ENCODE results near the gene BRAP. TPM values are rescaled to one million over a fixed set of nuclear protein-coding genes. Genes with fewer than 3 reads are reported as not detected.

BRAP gene
- polyA plus RNA-seq, 1 of the 3 experiments (the other 2 are of a cell fraction) = 11.4 TPM

DNA sequence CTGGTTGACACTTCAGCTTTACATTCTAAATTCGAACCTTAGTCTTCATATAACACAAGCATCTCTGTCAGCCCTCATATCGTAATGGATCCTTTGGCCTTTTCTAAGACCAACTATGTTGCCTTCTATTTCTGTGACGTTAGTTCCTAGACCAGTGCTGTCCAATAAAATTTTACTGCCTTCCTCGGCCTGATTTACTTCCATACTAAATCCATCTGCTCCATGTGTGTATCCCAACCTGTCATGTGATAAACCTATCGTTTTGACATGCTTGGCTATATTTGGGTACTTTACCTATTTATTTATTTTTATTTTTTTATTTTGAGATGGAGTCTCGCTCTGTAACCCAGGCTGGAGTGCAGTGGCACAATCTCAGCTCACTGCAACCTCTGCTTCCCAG lies 20.4 kb upstream of the BRAP start:
- DNase-seq = no peak
- H3K4me2 ChIP-seq = no peak overlapping the region
- H3K79me2 ChIP-seq (ENCODE audit: insufficient read depth) = no peaks in the 10 kb centered on the region
- H2AFZ ChIP-seq (ENCODE audit: low read depth) = no peak overlapping the region
- H3K9ac ChIP-seq = no peak overlapping the region
- no peaks in the 10 kb centered on the region for H3K9me3 ChIP-seq
- H3K27ac ChIP-seq (ENCODE audit: low read depth in 2 of 2, low read length in 1 of 2) = no peak overlapping the region
- H3K9me2 ChIP-seq = no peaks in the 10 kb centered on the region
- H3K4me3 ChIP-seq (ENCODE audit: low read depth in 2 of 2, low read length in 1 of 2) = no peak overlapping the region
- POLR2A ChIA-PET = no interaction called here
- H3K4me1 ChIP-seq (ENCODE audit: control insufficient read depth in 1 of 2, insufficient read depth in 2 of 2, low read depth in 1 of 2, low read length in 1 of 2) = no peaks in the 10 kb centered on the region
- H3K27me3 ChIP-seq (ENCODE audit: insufficient read depth) = no peaks in the 10 kb centered on the region
- CTCF ChIA-PET = interaction anchor here (1.0 to 1.2 kb wide), 2 partner anchors 13 to 107 kb away, joined by 3 read pairs; no protein-coding TSS in a partner anchor
- no peaks in the 10 kb centered on the region for H4K20me1 ChIP-seq (ENCODE audit: insufficient read depth)
- H3K36me3 ChIP-seq (replicated peaks in 1 of 2; ENCODE audit: control insufficient read depth in 1 of 2, insufficient read depth in 2 of 2, low read length in 1 of 2) = peaks cover 37 to 51% of the 10 kb centered on the region in 2 experiments
- 94% methylated on average over 6 of the region's 6 CpGs for WGBS (ENCODE audit: low lambda C conversion rate)
- no peaks in the 10 kb centered on the region for H3F3A ChIP-seq (replicated peaks; ENCODE audit: insufficient read depth)
- TF ChIP-seq MEF2A (IDR thresholded peaks at IDR 0.05; ENCODE audit: borderline replicate concordance, low read depth) = no peak
- TF ChIP-seq ELF1 (IDR thresholded peaks at IDR 0.05) = no peak
- no peak for TF ChIP-seq RFX5 (IDR thresholded peaks at IDR 0.05; ENCODE audit: low read length)
- no peak for TF ChIP-seq CHD2 (IDR thresholded peaks at IDR 0.05; ENCODE audit: low read length, partially characterized antibody)
- TF ChIP-seq MXI1 (IDR thresholded peaks at IDR 0.05; ENCODE audit: low read depth, low read length) = no peak
- TF ChIP-seq GATA2 (CRISPR knock-in tag; IDR thresholded peaks at IDR 0.05) = no peak
- TF ChIP-seq NFIC (IDR thresholded peaks at IDR 0.05; ENCODE audit: borderline replicate concordance) = no peak
- TF ChIP-seq, protein P1, sequence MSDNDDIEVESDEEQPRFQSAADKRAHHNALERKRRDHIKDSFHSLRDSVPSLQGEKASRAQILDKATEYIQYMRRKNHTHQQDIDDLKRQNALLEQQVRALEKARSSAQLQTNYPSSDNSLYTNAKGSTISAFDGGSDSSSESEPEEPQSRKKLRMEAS (IDR thresholded peaks at IDR 0.05; ENCODE audit: low read depth) = no peak

DNA sequence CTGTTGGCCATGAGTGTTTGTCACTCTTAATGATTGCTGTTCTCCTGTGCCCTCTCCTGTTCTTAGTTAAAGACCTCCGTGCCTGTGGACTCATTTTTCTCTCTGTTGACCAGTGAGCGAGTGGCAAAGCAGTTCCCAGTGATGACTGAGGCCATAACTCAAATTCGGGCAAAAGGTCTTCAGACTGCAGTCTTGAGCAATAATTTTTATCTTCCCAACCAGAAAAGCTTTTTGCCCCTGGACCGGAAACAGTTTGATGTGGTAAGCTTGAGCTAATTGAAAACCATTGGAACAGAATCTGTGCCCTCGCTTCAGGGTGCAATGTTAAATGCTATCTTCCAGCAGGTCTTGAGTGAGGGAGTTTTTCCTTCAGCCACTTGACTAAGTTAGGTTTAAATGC lies 19.9 kb upstream of the BRAP start:
- DNase-seq = no peak
- no peak overlapping the region for H3K4me2 ChIP-seq
- H3F3A ChIP-seq (replicated peaks; ENCODE audit: insufficient read depth) = no peaks in the 10 kb centered on the region
- no peaks in the 10 kb centered on the region for H3K27me3 ChIP-seq (ENCODE audit: insufficient read depth)
- no peaks in the 10 kb centered on the region for H4K20me1 ChIP-seq (ENCODE audit: insufficient read depth)
- no peaks in the 10 kb centered on the region for H3K79me2 ChIP-seq (ENCODE audit: insufficient read depth)
- TF ChIP-seq, protein P2, sequence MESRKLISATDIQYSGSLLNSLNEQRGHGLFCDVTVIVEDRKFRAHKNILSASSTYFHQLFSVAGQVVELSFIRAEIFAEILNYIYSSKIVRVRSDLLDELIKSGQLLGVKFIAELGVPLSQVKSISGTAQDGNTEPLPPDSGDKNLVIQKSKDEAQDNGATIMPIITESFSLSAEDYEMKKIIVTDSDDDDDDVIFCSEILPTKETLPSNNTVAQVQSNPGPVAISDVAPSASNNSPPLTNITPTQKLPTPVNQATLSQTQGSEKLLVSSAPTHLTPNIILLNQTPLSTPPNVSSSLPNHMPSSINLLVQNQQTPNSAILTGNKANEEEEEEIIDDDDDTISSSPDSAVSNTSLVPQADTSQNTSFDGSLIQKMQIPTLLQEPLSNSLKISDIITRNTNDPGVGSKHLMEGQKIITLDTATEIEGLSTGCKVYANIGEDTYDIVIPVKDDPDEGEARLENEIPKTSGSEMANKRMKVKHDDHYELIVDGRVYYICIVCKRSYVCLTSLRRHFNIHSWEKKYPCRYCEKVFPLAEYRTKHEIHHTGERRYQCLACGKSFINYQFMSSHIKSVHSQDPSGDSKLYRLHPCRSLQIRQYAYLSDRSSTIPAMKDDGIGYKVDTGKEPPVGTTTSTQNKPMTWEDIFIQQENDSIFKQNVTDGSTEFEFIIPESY (IDR thresholded peaks at IDR 0.05; ENCODE audit: borderline replicate concordance, low read depth) = no peak
- TF ChIP-seq, protein P3, sequence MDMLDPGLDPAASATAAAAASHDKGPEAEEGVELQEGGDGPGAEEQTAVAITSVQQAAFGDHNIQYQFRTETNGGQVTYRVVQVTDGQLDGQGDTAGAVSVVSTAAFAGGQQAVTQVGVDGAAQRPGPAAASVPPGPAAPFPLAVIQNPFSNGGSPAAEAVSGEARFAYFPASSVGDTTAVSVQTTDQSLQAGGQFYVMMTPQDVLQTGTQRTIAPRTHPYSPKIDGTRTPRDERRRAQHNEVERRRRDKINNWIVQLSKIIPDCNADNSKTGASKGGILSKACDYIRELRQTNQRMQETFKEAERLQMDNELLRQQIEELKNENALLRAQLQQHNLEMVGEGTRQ (IDR thresholded peaks at IDR 0.05; ENCODE audit: borderline replicate concordance, low read depth, low read length) = no peak
- TF ChIP-seq, protein P4, sequence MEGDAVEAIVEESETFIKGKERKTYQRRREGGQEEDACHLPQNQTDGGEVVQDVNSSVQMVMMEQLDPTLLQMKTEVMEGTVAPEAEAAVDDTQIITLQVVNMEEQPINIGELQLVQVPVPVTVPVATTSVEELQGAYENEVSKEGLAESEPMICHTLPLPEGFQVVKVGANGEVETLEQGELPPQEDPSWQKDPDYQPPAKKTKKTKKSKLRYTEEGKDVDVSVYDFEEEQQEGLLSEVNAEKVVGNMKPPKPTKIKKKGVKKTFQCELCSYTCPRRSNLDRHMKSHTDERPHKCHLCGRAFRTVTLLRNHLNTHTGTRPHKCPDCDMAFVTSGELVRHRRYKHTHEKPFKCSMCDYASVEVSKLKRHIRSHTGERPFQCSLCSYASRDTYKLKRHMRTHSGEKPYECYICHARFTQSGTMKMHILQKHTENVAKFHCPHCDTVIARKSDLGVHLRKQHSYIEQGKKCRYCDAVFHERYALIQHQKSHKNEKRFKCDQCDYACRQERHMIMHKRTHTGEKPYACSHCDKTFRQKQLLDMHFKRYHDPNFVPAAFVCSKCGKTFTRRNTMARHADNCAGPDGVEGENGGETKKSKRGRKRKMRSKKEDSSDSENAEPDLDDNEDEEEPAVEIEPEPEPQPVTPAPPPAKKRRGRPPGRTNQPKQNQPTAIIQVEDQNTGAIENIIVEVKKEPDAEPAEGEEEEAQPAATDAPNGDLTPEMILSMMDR (IDR thresholded peaks at IDR 0.05) = no peak
- no peak for TF ChIP-seq RXRA (IDR thresholded peaks at IDR 0.05; ENCODE audit: borderline replicate concordance, low read depth)
- no peak for TF ChIP-seq FOXJ3 (CRISPR knock-in tag; IDR thresholded peaks at IDR 0.05)
- TF ChIP-seq CHD2 (IDR thresholded peaks at IDR 0.05; ENCODE audit: low read length, partially characterized antibody) = no peak
- no peak for TF ChIP-seq TCF12 (IDR thresholded peaks at IDR 0.05)
- no peak for TF ChIP-seq RCOR1 (IDR thresholded peaks at IDR 0.05; ENCODE audit: low read length)
- no peak for TF ChIP-seq MEF2A (IDR thresholded peaks at IDR 0.05; ENCODE audit: borderline replicate concordance, low read depth)
- TF ChIP-seq GABPA (IDR thresholded peaks at IDR 0.05; ENCODE audit: low read depth) = no peak
- TF ChIP-seq TAF1 (IDR thresholded peaks at IDR 0.05; ENCODE audit: borderline replicate concordance, low read depth, low read length) = no peak
- TF ChIP-seq NFIC (IDR thresholded peaks at IDR 0.05; ENCODE audit: borderline replicate concordance) = no peak
- TF ChIP-seq JUND (IDR thresholded peaks at IDR 0.05) = no peak
- no peak for TF ChIP-seq NRF1 (IDR thresholded peaks at IDR 0.05; ENCODE audit: low read depth, low read length)
- no peak for TF ChIP-seq EP300 (IDR thresholded peaks at IDR 0.05; ENCODE audit: borderline replicate concordance in 1 of 2, low read depth in 1 of 2, low read length in 1 of 2)
- no peak for TF ChIP-seq TEAD4 (IDR thresholded peaks at IDR 0.05; ENCODE audit: borderline replicate concordance, insufficient read depth)
- CTCF ChIA-PET = interaction anchor here (1.0 to 1.2 kb wide), 2 partner anchors 12 to 107 kb away, joined by 3 read pairs; no protein-coding TSS in a partner anchor
- 89% methylated on average over 5 of the region's 5 CpGs for WGBS (ENCODE audit: low lambda C conversion rate)
- POLR2A ChIA-PET = no interaction called here
- H3K36me3 ChIP-seq (replicated peaks in 1 of 2; ENCODE audit: control insufficient read depth in 1 of 2, insufficient read depth in 2 of 2, low read length in 1 of 2) = peaks cover 41 to 50% of the 10 kb centered on the region in 2 experiments
- H3K4me3 ChIP-seq (ENCODE audit: low read depth in 2 of 2, low read length in 1 of 2) = no peak overlapping the region
- H2AFZ ChIP-seq (ENCODE audit: low read depth) = no peak overlapping the region
- H3K9me2 ChIP-seq = no peaks in the 10 kb centered on the region
- H3K4me1 ChIP-seq (ENCODE audit: control insufficient read depth in 1 of 2, insufficient read depth in 2 of 2, low read depth in 1 of 2, low read length in 1 of 2) = no peaks in the 10 kb centered on the region
- H3K27ac ChIP-seq (ENCODE audit: low read depth in 2 of 2, low read length in 1 of 2) = no peak overlapping the region
- no peaks in the 10 kb centered on the region for H3K9me3 ChIP-seq
- no peak overlapping the region for H3K9ac ChIP-seq
